Gastrocnemius medialis (tissue), 4 donors: ENCODE results near the gene MCM5. TPM values are rescaled to one million over a fixed set of nuclear protein-coding genes. Genes with fewer than 3 reads are reported as not detected.
"Not testable (repeated sequence)": the region's sequence is repeated elsewhere in the genome, so short reads cannot be mapped to it uniquely, and the experiment has no call there.

Experiments
- ATAC-seq, 2 donors: fragments of 150-250 bp; one replicate each; pipeline ENCODE4 v1.9.1; 2016
- DNase-seq, 2 donors: peaks; one replicate each; pipeline ENCODE4 v3.0.0-alpha.2; 2019
- H3K27ac ChIP-seq, 4 donors: fragments of 200-600 bp; sonication (generic); 1 replicate in 1 of 4; 2 replicates in 3 of 4; pipeline ENCODE4 v1.5.1; 2016 to 2018; ENCODE audit warnings: mild to moderate bottlenecking in 2 of 4, moderate library complexity in 1 of 4
- H3K27me3 ChIP-seq, 3 donors: fragments of 200-600 bp; sonication (generic) in 2 of 3; 1 replicate in 1 of 3; 2 replicates in 2 of 3; pipeline versions ENCODE4 v1.5.1 to v1.6.0; 2016 to 2019; ENCODE audit warnings: mild to moderate bottlenecking in 1 of 3, moderate library complexity in 1 of 3
- H3K36me3 ChIP-seq, 2 donors: fragments of 200-600 bp; sonication (generic) in 1 of 2; one replicate each; pipeline ENCODE4 v1.5.1; 2017 to 2018
- H3K4me1 ChIP-seq, 2 donors: fragments of 200-600 bp; sonication (generic) in 1 of 2; one replicate each; pipeline ENCODE4 v1.5.1; 2016 to 2017; ENCODE audit warnings: mild to moderate bottlenecking in 2 of 2
- H3K4me3 ChIP-seq, 4 donors: fragments of 200-600 bp; sonication (generic) in 3 of 4; 1 replicate in 1 of 4; 2 replicates in 3 of 4; pipeline ENCODE4 v1.5.1; 2016 to 2019; ENCODE audit warnings: mild to moderate bottlenecking in 2 of 4
- H3K9me3 ChIP-seq, 3 donors: fragments of 200-600 bp; sonication (generic) in 2 of 3; 1 replicate in 1 of 3; 2 replicates in 2 of 3; pipeline ENCODE4 v1.5.1; 2016 to 2019
- POLR2A ChIP-seq, 2 donors: fragments of 450-650 bp; IDR thresholded peaks; one replicate each; pipeline ENCODE4 v1.6.1; 2017; ENCODE audit warnings: antibody characterized with exemption in 2 of 2, mild to moderate bottlenecking in 2 of 2, moderate library complexity in 2 of 2
- in situ Hi-C, 4 donors: fragments of 200-750 bp; cut with MboI; loops; one replicate each; pipeline versions ENCODE4 v1.15.0 to v1.8.0; 2017; ENCODE audit warnings: low sequenced_read_pairs in 4 of 4
- intact Hi-C: fragments of 100-400 bp; cut with DNase I; formaldehyde crosslinking; loops from one replicate; pipeline ENCODE4 v1.15.1; 2023; ENCODE audit warnings: low total_unique reads
- total RNA-seq, 4 donors: library from RNA; depleted of rRNA; stranded (reverse); fragments of >200 nt; gene quantifications; one replicate each; pipeline versions ENCODE4 v1.1.0 to v1.2.3, GENCODE V29; 2016
- TF ChIP-seq, protein P1 (sequence below), 5 experiments: fragments of 450-650 bp in 3 of 5; fragments of 200-600 bp in 2 of 5; sonication (generic) in 2 of 5; IDR thresholded peaks in 4 of 5; conservative IDR thresholded peaks in 1 of 5; 1 replicate in 4 of 5; 2 replicates in 1 of 5; pipeline ENCODE4 v1.5.1; 2016 to 2019; ENCODE audit warnings: antibody characterized with exemption in 5 of 5, mild to moderate bottlenecking in 3 of 5, moderate library complexity in 3 of 5

MCM5 gene
- total RNA-seq, 4 donors from 2014 or later = 7.1 to 19.3 (median 14.9) TPM

- intact Hi-C loops = no loop called here
- Histone ChIP-seq H3K9me3 (no peaks in the 10 kb centered on the region), H3K27ac (no peak overlapping the region), H3K27me3 (no peaks in the 10 kb centered on the region), H3K36me3 (no peaks in the 10 kb centered on the region), H3K4me1 (no peaks in the 10 kb centered on the region), H3K4me3 (no peak overlapping the region)
- no peak for DNase-seq
- ATAC-seq = no peak
- no peak for TF ChIP-seq POLR2A (IDR thresholded peaks at IDR 0.05)
- TF ChIP-seq, protein P1, sequence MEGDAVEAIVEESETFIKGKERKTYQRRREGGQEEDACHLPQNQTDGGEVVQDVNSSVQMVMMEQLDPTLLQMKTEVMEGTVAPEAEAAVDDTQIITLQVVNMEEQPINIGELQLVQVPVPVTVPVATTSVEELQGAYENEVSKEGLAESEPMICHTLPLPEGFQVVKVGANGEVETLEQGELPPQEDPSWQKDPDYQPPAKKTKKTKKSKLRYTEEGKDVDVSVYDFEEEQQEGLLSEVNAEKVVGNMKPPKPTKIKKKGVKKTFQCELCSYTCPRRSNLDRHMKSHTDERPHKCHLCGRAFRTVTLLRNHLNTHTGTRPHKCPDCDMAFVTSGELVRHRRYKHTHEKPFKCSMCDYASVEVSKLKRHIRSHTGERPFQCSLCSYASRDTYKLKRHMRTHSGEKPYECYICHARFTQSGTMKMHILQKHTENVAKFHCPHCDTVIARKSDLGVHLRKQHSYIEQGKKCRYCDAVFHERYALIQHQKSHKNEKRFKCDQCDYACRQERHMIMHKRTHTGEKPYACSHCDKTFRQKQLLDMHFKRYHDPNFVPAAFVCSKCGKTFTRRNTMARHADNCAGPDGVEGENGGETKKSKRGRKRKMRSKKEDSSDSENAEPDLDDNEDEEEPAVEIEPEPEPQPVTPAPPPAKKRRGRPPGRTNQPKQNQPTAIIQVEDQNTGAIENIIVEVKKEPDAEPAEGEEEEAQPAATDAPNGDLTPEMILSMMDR (IDR thresholded peaks at IDR 0.05 in 4 of 5, conservative IDR thresholded peaks at IDR 0.05 in 1 of 5) = no peak
- in situ Hi-C loops = loop anchor here in 1 of 4 donors (25.0 kb wide), 1 partner anchor 654 kb away; no protein-coding TSS in a partner anchor
These were observed 58.0 kb downstream of the MCM5 start for GRCh38 chr22:35457729-35458546.

- H3K36me3 ChIP-seq = no peaks in the 10 kb centered on the region
- ATAC-seq (no peak), DNase-seq (no peak)
- H3K27ac ChIP-seq = no peak overlapping the region
- no peaks in the 10 kb centered on the region for H3K9me3 ChIP-seq
- intact Hi-C loops = no loop called here
- H3K4me3 ChIP-seq = no peak overlapping the region
- no peaks in the 10 kb centered on the region for H3K4me1 ChIP-seq
- no peaks in the 10 kb centered on the region for H3K27me3 ChIP-seq
- in situ Hi-C loops = loop anchor here in 1 of 4 donors (25.0 kb wide), 1 partner anchor 654 kb away; no protein-coding TSS in a partner anchor
- TF ChIP-seq POLR2A (IDR thresholded peaks at IDR 0.05) = no peak
- TF ChIP-seq, protein P1 (IDR thresholded peaks at IDR 0.05 in 4 of 5, conservative IDR thresholded peaks at IDR 0.05 in 1 of 5) = no peak
These were observed 58.8 kb downstream of the MCM5 start for GRCh38 chr22:35458547-35459422.

DNA sequence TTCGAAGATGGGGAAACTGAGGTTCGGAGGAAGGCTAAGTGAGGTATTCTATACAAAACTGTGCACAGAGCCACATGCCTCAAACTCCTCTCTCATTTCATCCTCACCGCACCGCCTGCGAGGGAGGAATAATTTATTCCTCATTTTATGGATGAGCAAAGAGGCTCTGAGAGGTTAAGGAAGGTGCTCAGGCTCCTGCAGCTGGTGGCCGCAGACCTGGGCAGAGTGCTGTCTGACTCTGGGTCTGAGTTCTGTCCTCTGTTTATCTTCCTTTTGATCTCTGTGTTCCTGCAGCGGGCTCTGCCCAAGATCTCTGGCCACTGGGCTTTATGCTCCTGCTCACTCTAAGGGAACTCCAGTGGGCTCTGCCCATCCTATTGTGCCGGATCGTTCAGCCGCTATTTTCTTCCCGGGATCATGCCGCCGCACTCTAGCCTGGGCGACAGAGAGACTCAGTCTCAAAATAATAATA, 59.5 kb downstream of the MCM5 start:
- no peak for ATAC-seq
- Histone ChIP-seq H3K36me3 (no peaks in the 10 kb centered on the region), H3K27me3 (no peaks in the 10 kb centered on the region), H3K9me3 (no peaks in the 10 kb centered on the region), H3K4me1 (no peaks in the 10 kb centered on the region), H3K27ac (no peak overlapping the region), H3K4me3 (no peak overlapping the region)
- no peak for TF ChIP-seq POLR2A (IDR thresholded peaks at IDR 0.05)
- TF ChIP-seq, protein P1 (IDR thresholded peaks at IDR 0.05 in 4 of 5, conservative IDR thresholded peaks at IDR 0.05 in 1 of 5) = no peak
- in situ Hi-C loops (loop anchor here in 1 of 4 donors (25.0 kb wide), 1 partner anchor 653 kb away; no protein-coding TSS in a partner anchor), intact Hi-C loops (no loop called here)
- DNase-seq = no peak

- ATAC-seq, H3K4me3 ChIP-seq, DNase-seq, H3K27me3 ChIP-seq, H3K27ac ChIP-seq, H3K4me1 ChIP-seq, intact Hi-C loops, H3K36me3 ChIP-seq, H3K9me3 ChIP-seq: not testable (repeated sequence)
- in situ Hi-C loops = loop anchor here in 1 of 4 donors (25.0 kb wide), 1 partner anchor 652 kb away; no protein-coding TSS in a partner anchor
These were observed 60.0 kb downstream of the MCM5 start for GRCh38 chr22:35459976-35460375.
